Activated naive CD8-positive, alpha-beta T cell (primary cell): ENCODE measurements around the gene TMEM14B.
A peak's percentile ranks its signal among the peaks of the same experiment; 100 is the strongest.

ENCODE experiments used
- H3K27ac Mint-ChIP-seq: one replicate; pipeline ENCODE4 v1.8.0; 2021; ENCODE audit warnings: mixed read lengths
- H3K27me3 Mint-ChIP-seq: one replicate; pipeline ENCODE4 v1.8.0; 2021; ENCODE audit warnings: mixed read lengths
- H3K36me3 Mint-ChIP-seq: one replicate; pipeline ENCODE4 v1.8.0; 2021; ENCODE audit warnings: mixed read lengths
- H3K4me1 Mint-ChIP-seq: one replicate; pipeline ENCODE4 v1.8.0; 2021; ENCODE audit warnings: low read depth, mixed read lengths
- H3K4me3 Mint-ChIP-seq: one replicate; pipeline ENCODE4 v1.8.0; 2021; ENCODE audit warnings: mild to moderate bottlenecking, mixed read lengths
- H3K9me3 Mint-ChIP-seq: one replicate; pipeline ENCODE4 v1.8.0; 2021; ENCODE audit warnings: low read depth, mixed read lengths

Gene TMEM14B

DNA sequence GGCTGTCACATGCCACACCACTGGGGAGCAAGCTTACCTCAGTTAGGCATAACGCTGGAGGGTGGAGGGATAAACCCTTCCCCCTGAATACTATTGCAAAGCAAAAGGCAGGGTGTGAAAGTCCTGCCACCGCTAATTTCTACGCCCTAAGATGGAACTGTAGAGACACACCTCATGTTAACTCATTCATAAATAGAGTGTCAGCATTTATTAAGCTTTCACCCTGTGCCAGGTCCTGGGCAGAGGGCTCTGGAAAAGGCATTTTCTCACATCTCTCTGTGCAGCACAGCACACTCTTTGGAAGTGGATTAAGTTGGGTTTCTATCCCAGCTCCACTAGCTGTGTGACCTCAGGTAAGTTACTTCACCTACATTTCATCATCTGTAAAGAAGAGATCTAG, 21.8 kb downstream of the TMEM14B start:
- Mint-ChIP-seq H3K4me3 (no peak overlapping the region), H3K27ac (no peak overlapping the region), H3K4me1 (no peaks in the 10 kb centered on the region), H3K36me3 (peaks cover 6% of the 10 kb centered on the region), H3K9me3 (no peaks in the 10 kb centered on the region), H3K27me3 (no peaks in the 10 kb centered on the region)

DNA sequence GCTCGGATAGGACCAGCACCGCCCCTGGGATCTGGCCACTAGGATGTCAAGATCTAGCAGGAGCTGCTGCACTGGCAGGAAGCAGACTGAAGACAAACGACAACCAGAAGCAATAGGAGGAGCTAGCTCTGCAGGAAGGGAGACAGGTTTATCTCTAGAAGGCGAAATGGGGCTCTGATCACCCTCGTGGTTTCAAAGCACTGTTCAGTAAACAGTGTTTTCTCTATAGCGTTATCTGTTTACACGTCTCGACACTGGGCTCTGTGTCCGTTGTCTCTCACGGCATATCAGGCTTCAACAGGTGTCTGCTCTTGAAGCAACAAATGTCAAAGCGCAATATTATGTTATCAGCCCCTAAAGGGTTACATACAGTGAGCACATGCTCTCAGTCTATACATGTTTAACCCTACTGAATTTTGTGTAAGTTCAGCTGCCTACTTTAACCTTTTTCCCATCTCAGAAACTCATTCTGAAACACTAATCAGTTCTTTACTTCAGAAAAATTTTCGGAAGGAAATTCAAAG, 23.8 kb downstream of the TMEM14B start:
- no peaks in the 10 kb centered on the region for H3K27me3 Mint-ChIP-seq

DNA sequence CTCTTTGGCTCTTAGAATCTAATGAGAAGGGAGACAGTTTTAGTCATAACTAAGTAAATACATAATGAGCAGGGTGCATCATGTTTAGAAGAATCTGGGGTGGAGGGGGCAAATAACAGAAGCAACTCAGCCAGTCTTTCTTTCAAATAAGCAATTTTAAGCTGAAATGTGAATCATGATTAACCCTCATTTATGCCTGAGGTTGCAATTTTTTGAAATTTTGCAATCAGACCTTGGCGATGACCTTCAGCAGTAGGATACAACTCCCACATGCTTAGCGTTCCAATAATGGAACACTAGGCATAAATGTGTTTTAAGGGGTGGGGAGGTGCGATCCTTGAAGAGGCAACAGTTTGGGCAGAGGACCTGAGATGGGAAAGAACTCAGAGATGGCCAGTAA, 30.6 kb downstream of the TMEM14B start:
- Mint-ChIP-seq H3K27me3 (no peaks in the 10 kb centered on the region), H3K27ac (peak overlapping the region; percentile 10), H3K9me3 (no peaks in the 10 kb centered on the region), H3K36me3 (peaks cover 23% of the 10 kb centered on the region), H3K4me1 (peaks cover 14% of the 10 kb centered on the region), H3K4me3 (no peak overlapping the region)

More for the DNA sequence above, 23.8 kb downstream of the TMEM14B start:
- H3K36me3 Mint-ChIP-seq, result peaks cover 15% of the 10 kb centered on the region
- no peaks in the 10 kb centered on the region for H3K9me3 Mint-ChIP-seq
- no peak overlapping the region for H3K4me3 Mint-ChIP-seq
- no peak overlapping the region for H3K27ac Mint-ChIP-seq
- H3K4me1 Mint-ChIP-seq, result peaks cover 5% of the 10 kb centered on the region

DNA sequence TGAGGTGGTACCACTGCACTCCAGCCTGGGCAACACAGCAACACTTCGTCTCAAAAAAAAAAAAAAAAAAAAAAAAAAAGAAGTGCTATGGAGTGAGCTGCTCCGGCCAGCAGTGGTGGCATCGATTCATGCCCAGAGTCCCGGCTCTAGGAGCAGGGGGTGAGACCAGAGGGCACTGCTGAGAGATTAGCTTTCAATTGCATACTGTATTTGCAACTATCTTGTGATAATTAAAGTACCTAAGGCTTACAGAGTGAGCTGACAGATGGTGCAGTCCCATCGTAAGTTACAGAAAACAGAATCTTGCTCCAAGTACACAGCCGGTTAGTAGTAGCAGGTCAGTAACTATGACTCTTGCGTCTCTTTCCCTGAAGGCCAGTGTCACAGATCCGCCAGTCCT, 31.5 kb downstream of the TMEM14B start:
- Mint-ChIP-seq H3K27ac (no peak overlapping the region), H3K36me3 (peaks cover 27% of the 10 kb centered on the region), H3K27me3 (no peaks in the 10 kb centered on the region), H3K4me1 (peaks cover 14% of the 10 kb centered on the region), H3K9me3 (no peaks in the 10 kb centered on the region), H3K4me3 (no peak overlapping the region)

DNA sequence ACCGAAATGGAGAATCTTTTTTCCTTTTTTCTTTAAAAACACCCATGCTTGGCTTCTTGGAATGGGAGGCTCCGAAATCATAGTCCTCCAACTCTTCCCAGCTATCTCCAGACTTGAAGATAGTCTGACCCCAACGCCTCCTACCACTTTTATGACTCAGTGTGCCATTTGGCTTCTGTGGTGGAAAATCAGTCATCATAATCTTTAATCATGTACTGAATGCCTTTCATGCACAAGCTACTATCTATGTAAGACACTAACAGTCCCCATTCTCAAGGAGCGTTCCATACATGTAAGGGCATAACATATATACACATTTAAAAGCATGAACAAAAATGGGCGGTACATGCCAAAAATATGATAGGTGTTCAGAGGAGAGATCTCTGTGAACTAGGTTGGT, 44.1 kb downstream of the TMEM14B start:
- Mint-ChIP-seq H3K27me3 (no peaks in the 10 kb centered on the region), H3K9me3 (no peaks in the 10 kb centered on the region), H3K4me3 (no peak overlapping the region), H3K4me1 (no peaks in the 10 kb centered on the region), H3K36me3 (peaks cover 12% of the 10 kb centered on the region), H3K27ac (no peak overlapping the region)

DNA sequence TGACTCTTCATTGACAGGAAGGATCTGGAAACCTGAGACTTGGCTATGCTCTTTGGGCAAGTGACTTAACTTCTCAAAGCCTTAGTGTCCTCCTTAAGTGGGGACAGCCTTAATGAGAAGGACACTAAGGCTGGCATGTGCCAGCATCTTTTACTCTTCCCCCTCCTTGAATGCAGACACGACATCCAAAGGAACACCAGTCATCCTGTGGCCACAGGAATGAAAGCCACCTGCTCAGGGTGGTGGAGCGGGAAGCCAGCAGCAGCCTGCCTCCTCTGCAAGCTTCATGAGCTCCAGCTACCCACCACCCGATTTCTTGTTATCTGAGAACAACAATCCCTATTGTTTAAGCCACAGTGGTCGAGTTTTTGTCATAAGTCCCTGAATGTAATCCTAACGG, 44.5 kb downstream of the TMEM14B start:
- Mint-ChIP-seq H3K4me3 (no peak overlapping the region), H3K4me1 (no peaks in the 10 kb centered on the region), H3K27ac (no peak overlapping the region), H3K27me3 (no peaks in the 10 kb centered on the region), H3K36me3 (peaks cover 10% of the 10 kb centered on the region), H3K9me3 (no peaks in the 10 kb centered on the region)

DNA sequence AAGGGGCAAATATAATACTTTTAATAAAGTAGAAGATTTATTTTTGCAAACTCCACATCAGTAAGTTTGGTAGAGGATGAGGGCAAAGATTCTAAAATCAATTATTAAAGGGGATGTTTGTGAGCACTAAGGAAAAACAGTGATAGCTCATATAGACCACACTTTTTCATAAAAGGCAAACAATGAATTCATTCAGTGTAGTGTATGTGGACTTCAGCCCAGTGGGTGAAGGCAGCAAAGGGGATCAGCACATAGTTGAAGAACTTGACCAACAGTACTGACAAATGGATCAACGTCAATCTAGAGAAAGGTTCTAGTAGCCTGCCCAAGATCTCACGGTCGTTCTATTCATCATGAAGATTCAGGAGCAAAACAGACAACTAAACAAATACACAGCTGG, 45.4 kb downstream of the TMEM14B start:
- H3K27ac Mint-ChIP-seq, result no peak overlapping the region
- H3K36me3 Mint-ChIP-seq, result peaks cover 9% of the 10 kb centered on the region
- no peaks in the 10 kb centered on the region for H3K27me3 Mint-ChIP-seq
- H3K4me1 Mint-ChIP-seq, result no peaks in the 10 kb centered on the region
- H3K4me3 Mint-ChIP-seq, result no peak overlapping the region
- no peaks in the 10 kb centered on the region for H3K9me3 Mint-ChIP-seq

DNA sequence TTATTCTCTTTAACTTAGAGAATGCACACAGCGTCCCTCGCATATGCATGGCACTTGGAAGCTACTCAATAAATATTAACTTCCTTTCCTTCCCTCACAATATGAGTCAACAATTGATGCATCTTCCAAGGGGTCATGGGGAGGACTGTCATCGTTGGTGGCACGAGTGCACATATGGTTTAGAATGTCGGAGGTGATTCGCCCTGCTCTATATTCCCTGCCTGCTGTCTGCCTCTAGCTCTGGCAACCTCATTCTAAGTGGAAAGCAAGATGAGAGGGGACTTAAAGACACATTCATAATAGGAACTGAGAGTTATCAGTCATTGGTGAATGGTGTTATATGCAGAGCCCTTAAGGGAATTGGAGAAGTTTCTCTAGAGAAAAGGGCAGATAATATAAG, 46.1 kb downstream of the TMEM14B start:
- H3K9me3 Mint-ChIP-seq, result no peaks in the 10 kb centered on the region
- no peaks in the 10 kb centered on the region for H3K27me3 Mint-ChIP-seq
- H3K4me1 Mint-ChIP-seq, result no peaks in the 10 kb centered on the region
- peaks cover 8% of the 10 kb centered on the region for H3K36me3 Mint-ChIP-seq
- H3K27ac Mint-ChIP-seq, result no peak overlapping the region
- no peak overlapping the region for H3K4me3 Mint-ChIP-seq

DNA sequence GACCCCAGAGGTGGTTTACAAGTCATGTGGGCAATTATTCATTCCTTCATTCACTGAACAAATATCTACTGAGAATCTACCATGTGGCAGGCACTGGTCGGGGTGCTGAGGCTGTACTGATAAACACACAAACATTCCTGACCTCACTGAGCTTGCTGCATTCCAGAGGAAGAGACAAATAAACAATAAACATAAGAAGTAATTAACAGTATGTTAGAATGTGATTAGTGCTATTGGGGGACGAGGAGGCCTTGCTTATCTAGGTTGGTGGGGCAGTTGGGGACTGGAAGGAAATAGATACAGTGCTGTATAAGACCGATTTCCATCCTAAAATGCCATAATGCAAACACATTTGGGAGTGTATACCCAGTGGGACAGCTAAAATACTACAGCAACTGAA, 46.6 kb downstream of the TMEM14B start:
- Mint-ChIP-seq H3K27me3 (no peaks in the 10 kb centered on the region), H3K9me3 (no peaks in the 10 kb centered on the region), H3K27ac (no peak overlapping the region), H3K4me1 (no peaks in the 10 kb centered on the region), H3K36me3 (peaks cover 7% of the 10 kb centered on the region), H3K4me3 (no peak overlapping the region)

DNA sequence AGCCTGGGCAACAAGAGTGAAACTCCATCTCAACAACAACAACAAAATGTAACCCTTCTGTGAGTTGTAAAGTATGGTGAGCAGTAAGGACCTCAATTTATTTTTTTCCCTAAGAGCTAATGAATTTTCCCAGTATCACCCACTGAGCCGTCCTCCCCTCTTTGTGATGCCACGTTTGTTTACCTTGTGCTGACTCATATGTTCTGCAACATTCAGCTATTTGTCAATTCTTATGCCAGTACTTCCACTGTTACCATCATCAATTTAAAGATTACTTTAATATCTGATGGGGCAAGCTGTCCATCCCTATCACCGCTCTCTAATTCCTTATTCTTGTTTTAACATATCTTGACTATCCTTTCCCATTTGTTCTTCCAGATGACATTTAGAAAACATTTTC, 53.2 kb downstream of the TMEM14B start:
- Mint-ChIP-seq H3K4me3 (no peak overlapping the region), H3K4me1 (no peaks in the 10 kb centered on the region), H3K9me3 (no peaks in the 10 kb centered on the region), H3K36me3 (peaks cover 2% of the 10 kb centered on the region), H3K27me3 (no peaks in the 10 kb centered on the region), H3K27ac (no peak overlapping the region)

DNA sequence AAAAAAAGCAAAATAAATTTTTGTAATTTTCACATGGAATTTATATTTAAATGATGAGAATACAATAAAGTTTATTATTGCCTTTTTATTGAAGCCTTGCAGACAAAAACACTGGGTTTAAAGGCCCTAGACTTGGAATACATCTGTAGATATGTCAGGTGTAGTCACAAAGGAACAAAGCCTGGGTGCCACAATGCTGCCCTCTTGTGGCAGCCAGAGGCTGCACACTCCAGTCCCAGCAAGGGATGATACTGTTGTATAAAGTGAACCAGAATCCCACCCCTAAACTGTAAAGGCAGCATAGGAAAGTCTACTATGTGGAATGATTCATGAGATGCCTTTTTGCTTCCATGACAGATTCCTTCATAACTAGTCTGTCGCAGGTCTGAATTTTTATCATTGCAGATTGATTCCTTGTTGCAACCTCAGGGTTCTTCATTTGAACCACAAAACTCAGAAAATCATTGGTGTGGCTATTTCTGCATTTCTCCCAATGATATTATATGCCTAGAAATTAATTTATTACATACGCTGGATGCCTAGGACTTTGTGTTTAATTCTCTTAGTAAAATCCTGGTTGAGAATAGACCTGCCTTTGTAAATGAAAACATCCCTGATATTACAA, 53.7 kb downstream of the TMEM14B start:
- Mint-ChIP-seq H3K27ac (no peak overlapping the region), H3K4me1 (no peaks in the 10 kb centered on the region), H3K4me3 (no peak overlapping the region), H3K9me3 (no peaks in the 10 kb centered on the region), H3K36me3 (peaks cover 2% of the 10 kb centered on the region), H3K27me3 (no peaks in the 10 kb centered on the region)
